Hematopoietic multipotent progenitor cell treated with erythropoietin and hydrocortisone succinate and interleukin-3 and kit ligand, for 8 days (in vitro differentiated cells): ENCODE results near the gene YKT6.
A peak's percentile ranks its signal among the peaks of the same experiment; 100 is the strongest.
"Not testable (repeated sequence)": the region's sequence is repeated elsewhere in the genome, so short reads cannot be mapped to it uniquely, and the experiment has no call there.

Experiments used
- DNase-seq: peaks from one replicate; pipeline ENCODE4 v3.0.0-alpha.2; 2015

Gene YKT6

GRCh38 chr7:44172803-44173424 lies 27.9 kb upstream of the YKT6 start:
- no peak for DNase-seq

GRCh38 chr7:44173911-44174693 lies 26.7 kb upstream of the YKT6 start:
- no peak for DNase-seq

GRCh38 chr7:44174694-44174948 lies 26.2 kb upstream of the YKT6 start:
- DNase-seq, result not testable (repeated sequence)

GRCh38 chr7:44175730-44176129 lies 25.0 kb upstream of the YKT6 start:
- DNase-seq, result no peak

GRCh38 chr7:44176486-44176885 lies 24.3 kb upstream of the YKT6 start:
- DNase-seq, result no peak

- DNase-seq, result no peak
Observed at GRCh38 chr7:44177570-44178131, 23.1 kb upstream of the YKT6 start.

- no peak for DNase-seq
Observed at GRCh38 chr7:44180631-44181030, 20.1 kb upstream of the YKT6 start.

- DNase-seq, result no peak
Observed at GRCh38 chr7:44182827-44183226, 18.0 kb upstream of the YKT6 start.

GRCh38 chr7:44183386-44183785 lies 17.4 kb upstream of the YKT6 start:
- no peak for DNase-seq

GRCh38 chr7:44184206-44184872 lies 16.4 kb upstream of the YKT6 start:
- DNase-seq, result no peak

GRCh38 chr7:44184873-44185446 lies 15.8 kb upstream of the YKT6 start:
- DNase-seq, result no peak

- no peak for DNase-seq
Observed at GRCh38 chr7:44185729-44186128, 15.0 kb upstream of the YKT6 start.

- DNase-seq, result no peak
Observed at GRCh38 chr7:44186736-44187135, 14.0 kb upstream of the YKT6 start.

GRCh38 chr7:44187636-44188416 lies 13.0 kb upstream of the YKT6 start:
- DNase-seq, result no peak

- no peak for DNase-seq
Observed at GRCh38 chr7:44188480-44189225, 12.1 kb upstream of the YKT6 start.

GRCh38 chr7:44189286-44189992 lies 11.3 kb upstream of the YKT6 start, which contains the start of gene GCK:
Gene GCK, minus strand, starts transcription at chr7:44189439. Its CDS starts 486 bp downstream, at chr7:44188953.
- DNase-seq, result no peak

GRCh38 chr7:44189993-44190872 lies 10.5 kb upstream of the YKT6 start:
- no peak for DNase-seq

- no peak for DNase-seq
Observed at GRCh38 chr7:44191171-44191570, 9.6 kb upstream of the YKT6 start.

GRCh38 chr7:44193011-44193802 lies 7.6 kb upstream of the YKT6 start:
- DNase-seq, result peak; percentile 14
